CD4-positive, alpha-beta T cell treated with Interleukin-17A for 1 hour (primary cell): ENCODE measurements around the gene MTRR.

ENCODE experiments used
- DNase-seq: peaks from one replicate; pipeline ENCODE4 v3.0.0-alpha.2; 2020

The MTRR gene

DNA sequence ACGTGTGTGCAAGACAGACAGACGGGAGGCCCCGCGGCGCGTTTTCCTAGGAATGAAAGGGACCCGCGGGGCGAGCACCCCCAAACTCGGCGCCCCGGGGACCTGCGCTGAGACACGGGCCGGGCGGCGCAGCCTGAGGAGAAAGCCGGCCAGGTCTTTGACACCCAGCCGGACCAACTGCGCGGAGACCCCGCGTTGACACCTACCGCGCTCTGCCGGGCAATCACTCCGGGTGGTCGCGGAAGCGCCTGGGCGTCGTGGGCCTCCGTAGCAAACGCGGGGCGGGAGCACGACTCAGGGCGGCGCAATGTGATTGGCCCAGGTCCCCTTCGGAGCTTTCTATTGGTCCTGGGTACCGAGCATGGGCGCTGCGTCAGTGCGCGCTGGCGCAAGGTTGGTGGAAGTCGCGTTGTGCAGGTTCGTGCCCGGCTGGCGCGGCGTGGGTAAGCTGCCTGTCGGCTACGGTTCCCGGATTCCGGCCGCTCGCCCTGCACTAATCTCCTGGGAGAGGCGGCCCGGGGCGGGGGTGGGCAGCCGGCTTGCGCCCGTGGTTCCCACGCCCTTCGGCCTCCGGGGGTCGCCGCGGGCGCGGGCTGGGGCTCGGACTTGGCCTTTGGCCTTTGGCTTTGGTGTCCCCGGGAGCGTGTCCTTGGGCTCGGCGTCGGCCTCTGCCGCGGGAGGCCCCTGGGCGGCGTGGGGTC is at the start of gene MTRR, which contains the start of gene FASTKD3:
TSS of gene MTRR (plus strand) at position 376 of the 701 bp plus-strand sequence. CDS start 1,647 bp downstream, outside the sequence.
TSS of gene FASTKD3 (minus strand) at position 259 of the 701 bp plus-strand sequence. CDS start 948 bp downstream, outside the sequence.
- peak; percentile 92 for DNase-seq

DNA sequence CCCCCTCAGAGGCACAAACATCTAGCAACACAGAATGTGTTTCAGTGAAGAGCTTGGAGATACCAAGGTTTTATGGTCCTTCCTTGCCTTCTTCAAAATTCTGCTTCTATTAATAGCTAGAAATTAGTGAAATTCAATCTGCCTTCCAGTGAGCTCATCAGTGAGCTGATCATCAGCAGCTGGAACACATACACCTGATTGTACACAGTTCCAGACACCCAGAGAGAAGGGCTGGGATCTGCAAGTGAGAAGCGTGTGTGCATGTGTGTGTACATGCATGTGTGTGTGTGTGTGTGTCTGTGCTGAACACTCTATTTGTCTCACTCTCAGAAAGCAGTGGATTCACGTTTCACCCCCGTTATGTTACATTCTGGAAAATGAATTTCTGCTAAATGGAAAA is 46.5 kb upstream of the MTRR start:
- DNase-seq = no peak

DNA sequence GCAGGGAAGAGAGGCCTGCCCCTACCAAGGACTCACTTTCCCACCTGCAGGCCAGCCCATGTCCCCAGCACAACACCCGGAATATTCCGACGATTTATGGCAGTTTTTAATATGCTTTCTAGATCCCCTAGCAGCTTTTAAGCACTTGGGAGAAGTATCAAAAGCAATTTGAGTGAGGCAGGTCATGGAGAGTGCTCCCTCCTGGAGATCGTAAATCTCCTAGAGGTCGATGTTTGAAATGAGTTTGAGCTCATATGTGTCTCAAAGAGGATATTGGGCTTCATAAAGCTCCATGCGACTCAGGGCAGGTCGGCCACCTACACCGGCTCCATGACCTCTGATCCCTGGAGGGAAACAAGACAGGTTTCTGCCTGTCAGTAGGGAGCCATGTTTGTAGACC is 45.4 kb upstream of the MTRR start:
- no peak for DNase-seq

DNA sequence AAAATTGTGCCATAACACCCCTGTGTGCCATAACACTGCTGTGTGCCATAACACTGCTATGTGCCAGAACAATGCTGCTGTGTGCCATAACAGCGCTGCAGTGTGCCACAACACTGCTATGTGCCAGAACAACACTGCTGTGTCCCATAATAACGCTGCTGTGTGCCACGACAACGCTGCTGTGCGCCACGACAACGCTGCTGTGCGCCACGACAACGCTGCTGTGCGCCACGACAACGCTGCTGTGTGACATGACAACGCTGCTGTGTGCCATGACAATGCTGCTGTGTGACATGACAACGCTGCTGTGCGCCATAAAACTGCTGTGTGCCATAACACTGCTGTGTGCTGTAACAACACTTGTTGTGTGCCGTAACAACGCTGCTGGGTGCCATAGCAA is 44.0 kb upstream of the MTRR start:
- no peak for DNase-seq

DNA sequence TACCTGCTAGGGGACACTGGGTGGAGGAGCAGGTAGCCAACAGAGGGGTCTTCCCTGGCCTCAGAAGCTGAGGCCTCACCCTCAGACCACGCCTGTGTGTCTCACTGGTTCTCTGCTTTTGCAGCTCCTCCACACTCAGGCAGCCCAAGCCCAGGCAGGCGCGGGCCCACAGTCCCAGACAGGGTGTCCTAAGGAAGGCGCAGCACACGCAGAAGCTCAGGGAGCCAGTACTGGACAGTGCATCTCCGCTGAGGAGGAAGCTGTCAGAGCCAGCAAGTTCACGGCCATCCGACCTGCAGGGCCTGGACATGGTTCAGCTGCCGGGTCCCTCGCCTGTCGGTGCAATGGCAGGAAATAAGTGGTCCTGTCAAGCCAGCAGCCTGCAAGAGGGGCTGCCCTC is 43.3 kb upstream of the MTRR start:
- no peak for DNase-seq

DNA sequence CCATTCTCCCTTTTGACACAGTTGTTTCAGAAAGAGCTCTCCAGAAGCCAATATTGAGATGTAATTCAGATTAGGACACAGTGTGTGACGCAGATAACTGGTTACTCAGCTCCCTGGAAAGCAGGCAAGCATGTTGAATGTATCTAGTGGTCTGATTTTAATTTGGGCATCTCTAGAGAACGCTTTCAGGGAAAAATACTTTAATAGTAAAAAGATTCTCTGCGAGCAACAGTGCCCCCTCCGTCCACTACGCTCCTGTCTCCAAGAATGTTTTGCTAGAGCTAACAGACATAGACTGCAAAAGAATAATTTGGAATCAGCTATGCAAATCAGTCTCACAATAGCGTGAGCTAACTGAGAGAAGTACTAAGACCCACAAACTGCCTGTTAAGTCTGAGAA is 41.3 kb upstream of the MTRR start:
- no peak for DNase-seq

DNA sequence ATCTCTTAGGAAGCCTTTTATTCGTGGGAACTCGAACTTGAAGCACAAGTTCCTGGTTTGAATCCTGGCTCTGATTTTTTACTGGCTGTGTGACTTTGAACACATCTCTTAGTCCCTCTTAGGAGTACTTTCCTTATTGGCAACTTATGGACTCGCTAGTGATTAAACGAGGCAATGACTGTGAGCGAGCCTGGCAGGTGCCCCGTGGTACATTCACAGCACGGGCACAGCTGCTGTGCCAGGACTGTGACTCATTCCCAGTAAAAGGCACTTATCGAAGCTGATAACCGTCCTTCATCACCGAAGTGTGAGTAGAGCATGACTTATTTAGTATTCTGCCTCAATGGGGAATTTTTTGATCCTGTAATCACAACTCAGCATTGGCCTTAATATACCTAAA is 40.7 kb upstream of the MTRR start:
- DNase-seq = no peak

DNA sequence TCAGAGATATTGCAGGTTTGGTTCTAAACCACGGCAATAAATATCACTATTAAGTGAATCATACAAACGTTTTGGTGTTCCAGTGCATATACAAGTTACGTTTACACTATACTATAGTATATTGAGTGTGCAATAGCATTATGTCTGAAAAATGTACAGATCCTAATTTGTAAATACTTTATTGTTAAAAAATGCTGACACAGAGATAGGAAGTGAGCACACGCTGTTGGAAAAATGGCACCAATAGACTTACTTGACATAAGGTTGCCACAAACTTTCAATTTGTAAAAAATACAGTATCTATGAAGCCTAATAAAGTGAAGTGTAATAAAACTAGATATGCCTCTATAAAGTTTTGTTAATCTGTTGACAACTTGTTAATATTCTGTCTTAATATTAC is 34.0 kb upstream of the MTRR start:
- DNase-seq = no peak

DNA sequence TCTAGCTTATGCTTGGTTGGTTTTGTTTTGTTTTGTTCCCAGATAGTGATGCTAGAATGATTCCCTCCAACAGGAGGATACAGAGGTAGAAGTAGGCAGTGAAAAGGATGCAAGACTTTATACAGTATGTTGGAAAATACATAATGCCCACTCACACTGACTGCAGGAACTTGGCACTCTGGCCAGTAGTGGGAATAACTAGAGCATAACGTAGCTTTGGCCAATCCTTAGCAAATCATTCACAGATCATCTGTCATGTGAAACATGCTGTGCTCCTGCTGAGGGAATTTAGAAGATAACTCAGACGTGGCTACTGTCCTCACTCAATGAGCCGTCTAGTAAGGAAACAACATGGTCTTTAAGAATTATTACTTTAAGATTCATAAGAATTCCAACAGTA is 31.5 kb upstream of the MTRR start:
- no peak for DNase-seq

DNA sequence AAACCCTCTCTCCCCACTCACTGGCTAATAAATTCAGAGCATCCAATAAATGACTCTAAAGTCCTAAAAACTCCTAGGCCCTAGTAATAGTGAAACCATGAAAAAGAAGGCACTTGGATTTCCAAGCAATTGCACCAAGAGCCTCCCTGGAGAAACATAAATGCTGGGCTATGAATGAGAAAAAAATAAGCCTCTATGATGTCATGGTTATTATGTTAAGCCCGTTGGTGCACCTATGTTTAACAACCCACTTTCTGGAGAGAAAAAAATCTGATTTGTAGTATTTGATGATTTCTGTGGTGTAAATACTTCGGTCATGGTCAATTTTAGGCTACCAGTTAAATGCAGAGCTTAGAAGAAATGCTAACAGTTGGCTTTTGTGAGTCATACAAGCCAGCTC is 26.4 kb upstream of the MTRR start:
- DNase-seq = no peak

DNA sequence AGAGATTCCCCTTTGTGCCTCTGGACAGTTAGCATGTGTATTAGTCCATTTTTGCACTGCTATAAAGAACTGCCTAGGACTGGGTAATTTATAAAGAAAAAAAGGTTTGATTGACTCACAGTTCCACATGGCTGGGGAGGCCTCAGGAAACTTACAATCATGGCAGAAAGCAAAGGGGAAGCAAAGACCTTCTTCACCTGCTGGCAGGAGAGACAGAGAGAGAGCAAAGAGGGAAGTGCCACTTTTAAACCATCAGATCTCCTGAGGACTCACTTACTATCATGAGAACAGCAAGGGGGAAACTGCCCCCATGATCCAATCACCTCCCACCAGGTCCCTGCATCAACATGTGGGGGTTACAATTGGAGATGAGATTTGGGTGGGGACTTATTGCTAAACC is 24.0 kb upstream of the MTRR start:
- DNase-seq = no peak

DNA sequence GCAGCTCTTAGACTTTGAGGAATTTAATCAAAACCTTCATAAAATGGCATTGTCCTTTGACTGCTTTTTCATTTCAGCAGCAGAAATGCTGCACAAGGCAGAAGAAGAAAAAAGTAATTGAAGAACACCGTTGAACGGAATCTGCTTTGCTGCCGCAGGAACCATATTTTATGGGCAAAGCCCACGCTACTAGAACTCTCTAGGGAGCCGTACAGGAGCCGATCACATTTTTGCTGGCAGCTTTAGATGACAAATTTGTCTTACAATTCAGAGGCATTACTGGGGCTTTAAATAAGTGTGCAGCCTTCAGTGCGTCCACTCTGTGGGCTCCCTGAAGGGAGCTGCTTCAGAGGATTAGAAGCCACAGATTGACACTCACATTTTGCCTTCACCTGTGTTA is 23.4 kb upstream of the MTRR start:
- no peak for DNase-seq

DNA sequence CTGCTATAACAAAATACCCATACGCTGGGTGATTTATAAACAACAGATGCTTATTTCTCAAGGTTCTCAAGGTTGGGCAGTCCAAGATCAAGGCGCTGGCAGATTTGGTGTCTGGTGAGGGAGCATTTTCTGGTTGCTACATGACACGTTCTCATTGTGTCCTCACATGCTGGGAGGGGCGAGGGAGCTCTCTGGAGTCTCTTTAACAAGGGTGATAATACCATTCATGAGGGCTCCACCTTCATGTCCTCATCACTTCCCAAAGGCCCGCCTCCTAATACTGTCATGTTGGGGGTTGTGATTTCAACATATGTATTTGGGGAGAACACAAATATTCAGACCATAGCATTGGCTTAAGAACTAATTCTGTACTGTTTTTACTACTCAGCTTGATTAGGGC is 22.6 kb upstream of the MTRR start:
- DNase-seq = no peak

DNA sequence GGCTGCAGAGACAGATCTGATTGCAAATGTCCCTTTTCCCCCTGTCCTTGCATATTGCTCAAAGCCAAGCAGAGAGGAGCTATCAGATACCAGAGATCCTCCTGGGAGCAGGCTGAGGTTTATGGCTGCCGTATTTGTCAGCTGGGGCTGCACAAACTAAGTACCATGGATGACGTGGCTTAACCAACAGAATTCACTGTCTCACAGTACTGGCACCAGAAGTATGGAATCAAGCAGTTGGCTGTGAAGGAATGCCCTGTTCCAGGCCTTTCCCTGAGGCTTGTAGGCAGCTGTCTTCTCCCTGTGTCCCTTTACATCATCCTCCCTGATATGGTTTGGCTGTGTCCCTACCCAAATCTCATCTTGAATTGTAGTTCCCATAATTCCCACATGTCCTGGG is 20.7 kb upstream of the MTRR start:
- no peak for DNase-seq

DNA sequence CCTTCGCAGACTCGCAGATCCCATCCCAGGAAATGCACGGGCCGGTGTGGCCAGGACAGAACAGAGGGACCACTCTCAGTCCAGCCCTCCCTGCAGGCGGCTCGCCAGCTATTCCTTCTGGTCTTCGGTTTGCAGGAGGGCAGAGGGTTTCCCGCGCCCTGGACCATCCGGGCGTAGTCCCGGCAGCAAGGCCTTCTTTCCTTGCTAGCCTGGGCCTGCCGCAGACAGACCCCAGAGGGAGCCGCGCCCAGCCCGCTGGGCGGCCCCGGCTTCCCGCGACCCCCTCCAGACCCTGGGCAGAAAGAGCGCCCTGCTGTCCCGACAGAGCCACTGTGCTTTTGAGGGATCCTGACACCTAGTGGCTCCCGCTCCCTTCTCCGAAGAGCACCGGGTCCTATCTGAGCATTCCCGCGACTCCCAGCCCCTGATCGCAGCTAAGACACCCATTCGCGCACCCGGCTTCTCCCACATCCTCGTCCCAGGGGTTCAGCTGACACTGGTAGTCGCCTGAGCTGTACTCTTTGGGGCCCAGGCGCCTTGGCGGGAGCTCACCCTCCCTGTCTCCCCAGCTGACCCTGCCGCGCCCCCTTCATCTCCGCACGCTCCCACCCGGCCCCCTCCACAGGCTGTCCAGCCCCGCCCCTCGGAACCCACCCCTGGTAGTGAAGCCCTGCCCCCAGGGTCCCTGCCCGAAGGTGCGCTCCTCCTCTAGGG is 19.1 kb upstream of the MTRR start:
- no peak for DNase-seq

DNA sequence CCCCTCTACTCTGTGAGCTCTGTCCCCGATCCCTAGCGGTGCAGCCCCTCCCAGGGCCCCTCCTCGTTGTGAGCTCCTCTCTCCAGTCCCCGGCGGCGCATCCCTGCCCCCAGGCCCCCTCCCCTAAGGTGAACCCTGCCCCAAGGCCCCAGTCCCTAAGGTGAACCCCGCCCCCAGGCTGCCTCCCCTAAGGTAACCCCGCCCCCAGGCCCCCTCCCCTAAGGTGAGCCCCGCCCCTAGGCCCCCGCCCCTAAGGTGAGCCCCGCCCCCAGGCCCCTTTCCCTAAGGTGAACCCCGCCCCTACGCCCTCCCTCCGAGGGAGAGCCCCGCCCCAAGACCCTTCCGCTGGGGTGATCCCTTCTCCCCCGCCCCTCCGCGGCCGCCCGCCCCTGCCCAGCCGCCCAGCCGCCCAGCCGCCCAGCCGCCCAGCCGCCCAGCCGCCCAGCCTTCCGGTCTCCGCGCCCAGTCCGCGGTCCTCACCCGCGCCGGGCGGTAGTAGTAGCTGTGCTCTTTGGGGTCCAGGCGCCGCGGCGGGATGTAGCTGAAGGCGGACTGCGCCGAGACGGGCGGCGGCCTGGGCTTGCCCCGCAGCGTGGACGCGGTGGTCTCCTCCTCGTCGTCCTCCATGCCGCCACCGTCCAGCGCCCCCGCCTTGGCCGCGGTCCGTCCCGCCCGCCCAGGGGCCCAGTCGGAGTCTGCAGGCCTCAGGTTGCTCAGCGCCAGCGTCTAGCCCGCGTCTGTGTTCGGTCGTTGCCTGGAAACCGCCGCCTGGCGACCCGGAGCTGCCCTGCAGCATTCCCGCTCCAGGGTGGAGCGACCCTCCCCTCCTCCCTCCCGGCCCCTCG is 18.3 kb upstream of the MTRR start, which contains the start of gene CFAP90:
TSS of gene CFAP90 (minus strand) at position 739 of the 845 bp plus-strand sequence. CDS start at position 627, 112 bp downstream.
- peak; percentile 37 for DNase-seq

DNA sequence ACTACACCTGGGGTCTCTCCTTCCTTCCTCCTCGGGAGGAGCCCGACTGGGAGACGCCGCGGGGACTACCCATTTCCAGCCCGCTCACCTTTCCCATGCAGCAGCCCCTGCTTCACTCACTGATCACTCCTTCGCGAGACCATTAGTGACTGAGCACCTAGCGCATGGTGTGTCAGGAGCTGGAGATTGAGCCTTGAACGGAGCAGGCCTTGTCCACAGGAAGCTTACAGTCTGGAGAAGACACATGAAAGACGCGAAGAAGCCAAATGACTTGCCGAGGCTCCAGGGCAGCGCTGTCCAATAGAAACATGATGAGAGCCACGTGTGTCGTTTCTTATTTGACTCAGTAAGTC is 17.7 kb upstream of the MTRR start:
- no peak for DNase-seq

DNA sequence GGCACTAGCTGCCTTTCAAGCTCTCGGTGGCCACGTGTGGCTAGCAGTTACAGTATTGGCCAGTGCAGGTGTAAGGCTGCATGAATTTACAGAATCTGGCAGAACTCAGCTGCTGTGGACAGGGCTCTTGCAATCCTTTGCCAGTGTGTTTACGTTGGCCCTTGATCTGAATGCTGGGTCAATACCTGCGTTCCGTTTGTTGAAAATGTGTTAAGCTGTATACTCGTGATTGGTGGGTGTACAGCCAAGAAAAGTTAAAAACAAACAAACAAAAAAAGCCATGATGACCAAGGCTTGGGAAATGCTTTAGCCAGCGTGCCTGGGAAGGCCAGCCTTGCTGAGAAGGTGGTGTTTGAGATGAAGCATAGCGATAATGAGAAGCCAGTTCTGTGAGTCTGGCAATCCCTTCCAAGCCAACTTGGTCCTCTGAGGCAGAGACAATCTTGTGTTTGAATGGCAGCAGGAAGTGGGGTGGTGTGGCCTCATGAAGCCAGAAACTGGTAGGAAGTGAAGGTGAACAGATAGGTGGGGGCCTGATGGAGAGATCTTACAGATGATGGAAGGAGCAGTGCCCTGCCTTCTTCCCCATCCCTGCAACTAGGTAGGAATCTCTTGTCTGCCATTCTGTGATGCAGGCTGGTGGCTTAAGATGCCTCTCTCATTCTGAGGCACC is 17.2 kb upstream of the MTRR start:
- DNase-seq = no peak

DNA sequence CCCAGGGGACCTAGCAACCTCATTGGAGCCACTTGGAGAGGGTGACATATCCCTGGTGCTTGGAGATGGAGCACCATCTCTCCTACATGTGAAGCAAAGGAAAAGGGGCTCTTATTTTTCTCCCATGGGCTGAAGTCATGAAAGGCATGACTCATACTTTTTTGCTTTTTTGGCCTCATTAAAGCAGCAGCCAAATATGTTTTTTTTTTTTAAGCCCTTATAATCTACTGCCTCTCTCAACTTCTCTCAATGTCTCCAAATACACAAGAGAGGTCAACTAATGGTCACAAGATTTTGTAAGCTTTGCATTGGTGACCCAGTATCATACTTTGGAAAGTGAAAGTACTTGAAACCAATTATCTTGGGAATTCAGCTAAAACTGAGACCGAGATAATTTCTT is 16.4 kb upstream of the MTRR start:
- no peak for DNase-seq

DNA sequence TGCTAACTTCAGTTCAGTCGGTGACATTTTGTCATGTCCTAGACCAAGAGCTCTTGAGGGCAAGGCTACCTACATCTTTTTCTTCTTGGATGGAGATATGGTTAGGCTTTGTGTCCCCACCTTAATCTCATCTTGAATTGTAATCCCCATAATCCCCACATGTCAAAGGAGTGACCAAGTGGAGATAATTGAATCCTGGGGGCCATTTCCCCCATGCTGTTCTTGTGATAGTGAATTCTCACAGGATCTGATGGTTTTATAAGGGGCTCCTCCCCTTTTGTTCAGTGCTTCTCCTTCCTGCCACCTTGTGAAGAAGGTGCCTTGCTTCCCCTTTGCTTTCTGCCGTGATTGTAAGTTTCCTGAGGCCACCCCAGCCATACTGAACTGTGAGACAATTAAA is 16.0 kb upstream of the MTRR start:
- no peak for DNase-seq

DNA sequence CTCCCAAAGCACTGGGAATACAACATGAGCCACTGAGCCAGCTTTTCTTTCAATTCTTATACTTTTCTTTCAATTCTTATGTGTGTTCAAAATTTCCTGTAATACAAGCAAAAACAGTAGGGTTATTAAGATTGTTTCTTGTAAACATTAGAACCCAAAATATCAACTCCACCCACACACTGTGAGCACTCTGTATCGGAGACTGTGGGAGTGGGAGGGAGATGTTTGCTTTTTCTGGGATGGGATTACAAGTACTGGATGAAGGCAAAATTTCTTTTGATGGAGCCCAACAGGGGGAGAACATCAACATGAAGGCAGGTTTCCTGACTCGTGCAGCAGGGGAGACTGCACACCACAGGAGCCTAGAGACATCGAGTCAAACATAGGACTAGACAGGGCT is 13.3 kb upstream of the MTRR start:
- DNase-seq = no peak

DNA sequence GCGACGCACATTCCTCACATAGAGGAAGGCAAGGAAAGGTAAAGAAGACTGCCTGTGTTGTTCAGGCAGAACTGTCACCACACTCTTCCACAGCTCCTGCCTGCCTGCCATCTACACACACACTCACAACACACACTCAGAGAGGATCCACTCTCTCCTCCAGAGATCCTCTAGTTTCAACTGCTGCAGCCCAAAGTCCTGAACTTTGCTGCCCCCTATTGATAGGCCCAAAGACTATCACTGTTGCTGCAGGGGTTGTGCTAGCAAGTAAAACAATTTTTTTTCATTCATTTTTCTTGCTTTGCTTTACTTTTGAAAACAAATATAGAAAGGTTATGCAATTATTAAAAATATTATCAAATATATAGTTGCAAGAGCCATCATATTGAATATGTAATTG is 12.1 kb upstream of the MTRR start:
- DNase-seq = peak; percentile 60

DNA sequence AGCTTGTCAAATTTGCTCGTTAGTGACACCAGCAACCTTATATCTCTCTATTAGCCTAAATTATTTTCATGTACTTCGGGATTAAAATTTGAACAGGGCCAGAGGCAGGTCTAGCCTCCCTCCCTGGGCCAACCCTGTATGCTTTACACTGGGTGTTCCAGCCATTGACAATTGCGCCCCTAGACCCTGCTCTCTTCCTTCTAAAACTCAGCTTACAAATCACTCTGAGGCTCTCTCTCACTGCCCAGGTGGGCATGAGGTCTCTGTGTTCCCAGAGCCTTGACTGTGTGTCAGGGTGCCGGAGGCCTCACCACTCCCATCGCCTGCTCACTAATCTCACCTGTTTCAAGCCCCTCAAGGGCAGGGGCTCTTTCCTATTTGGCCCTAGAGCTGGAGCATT is 11.6 kb upstream of the MTRR start:
- no peak for DNase-seq
